ENCODE data around the gene UPK1A. TPM values are rescaled to one million over a fixed set of nuclear protein-coding genes. Genes with fewer than 3 reads are reported as not detected.

Gene UPK1A
- total and polyA plus RNA-seq, 9 of the 15 experiments (the other 6 are each of a cell fraction or from before 2014, with no cell fraction given), result 0.06 to 0.13 TPM; not detected in 7

- Histone ChIP-seq H3K79me2 (ENCODE audit: control insufficient read depth, insufficient read depth, low read length) (no peaks in the 10 kb centered on the region), H3K27ac (ENCODE audit: extremely low read depth, low read depth, low read length) (no peak overlapping the region), H3K4me3 (no peak overlapping the region), H2AFZ (ENCODE audit: low read depth, low read length) (no peak overlapping the region), H3K27me3 (ENCODE audit: control insufficient read depth in 2 of 2, insufficient read depth in 2 of 2, low read length in 2 of 2) (peaks cover 2 to 5% of the 10 kb centered on the region in 2 experiments; a peak in 2 of 5 replicates), H3K4me2 (ENCODE audit: insufficient read depth, low read length) (no peak overlapping the region), H4K20me1 (replicated peaks; ENCODE audit: control insufficient read depth, insufficient read depth, low read length) (peaks cover 6% of the 10 kb centered on the region), H3K9me1 (ENCODE audit: control insufficient read depth, insufficient read depth, low read length) (no peaks in the 10 kb centered on the region), H3K9me3 (replicated peaks; ENCODE audit: control insufficient read depth, insufficient read depth, low read depth, low read length) (no peaks in the 10 kb centered on the region), H3K36me3 (ENCODE audit: control insufficient read depth, insufficient read depth, low read length) (peaks cover 17% of the 10 kb centered on the region; the same call in 2 of the 3 replicates), H3K4me1 (replicated peaks in 1 of 2; ENCODE audit: control insufficient read depth in 2 of 2, insufficient read depth in 2 of 2, low read length in 2 of 2) (peaks cover 0 to 12% of the 10 kb centered on the region in 2 experiments; a peak in 2 of 5 replicates), H3K9ac (ENCODE audit: insufficient read depth in 1 of 2, low read depth in 2 of 2, low read length in 2 of 2) (no peak overlapping the region)
- POLR2A ChIA-PET, result interaction anchor here (0.6 to 1.5 kb wide), 5 partner anchors 11 to 62 kb away, joined by 3 to 7 read pairs (median 4); partner anchors contain the start of gene COX6B1
- ATAC-seq (no peak), FAIRE-seq (no peak), DNase-seq (ENCODE audit: extremely low read depth in 1 of 4, low spot score in 3 of 4) (no peak)
- in situ Hi-C loops (cut with MboI) (no loop called here), intact Hi-C loops (cut with micrococcal nuclease) (no loop called here)
- CTCF ChIA-PET (ENCODE audit: low intra/inter-chr PET ratio), result no interaction called here
- WGBS (ENCODE audit: insufficient coverage, low coverage, missing lambda C conversion rate), result 82% methylated on average over 5 of the region's 6 CpGs
- BruUV-seq (replicated peaks), result no TSS peak
- no peak for TF ChIP-seq GTF2E2 (tag; IDR thresholded peaks at IDR 0.05)
- TF ChIP-seq HNRNPLL (IDR thresholded peaks at IDR 0.05; ENCODE audit: low read depth, low read length, poor library complexity, severe bottlenecking), result no peak
- no peak for TF ChIP-seq ZNF408 (CRISPR knock-in tag; IDR thresholded peaks at IDR 0.05; ENCODE audit: low read depth)
- TF ChIP-seq ZNF253 (CRISPR knock-in tag; conservative IDR thresholded peaks at IDR 0.05), result no peak
- TF ChIP-seq CHAMP1 (IDR thresholded peaks at IDR 0.05), result no peak
- no peak for TF ChIP-seq RFX7 (CRISPR knock-in tag; IDR thresholded peaks at IDR 0.05)
- no peak for TF ChIP-seq SMARCE1 (IDR thresholded peaks at IDR 0.05)
- TF ChIP-seq MBD2 (IDR thresholded peaks at IDR 0.05; ENCODE audit: borderline replicate concordance, low read depth), result no peak
- TF ChIP-seq PKNOX1 (IDR thresholded peaks at IDR 0.05), result no peak
- TF ChIP-seq HOMEZ (CRISPR knock-in tag; IDR thresholded peaks at IDR 0.05), result no peak
- TF ChIP-seq ARNT (IDR thresholded peaks at IDR 0.05), result no peak
- TF ChIP-seq ZNF830 (CRISPR knock-in tag; IDR thresholded peaks at IDR 0.05), result no peak
- TF ChIP-seq JUND (IDR thresholded peaks at IDR 0.05; ENCODE audit: borderline replicate concordance, low read depth, low read length), result no peak
- no peak for TF ChIP-seq JUND (tag; IDR thresholded peaks at IDR 0.05; ENCODE audit: borderline replicate concordance, low read depth, low read length)
- TF ChIP-seq CHD2 (IDR thresholded peaks at IDR 0.05; ENCODE audit: low read depth, low read length), result no peak
- no peak for TF ChIP-seq ZHX1 (conservative IDR thresholded peaks at IDR 0.05; ENCODE audit: low read length)
- no peak for TF ChIP-seq POLR3G (IDR thresholded peaks at IDR 0.05; ENCODE audit: extremely low read depth, insufficient read length, insufficient replicate concordance)
These were observed 4.3 kb upstream of the UPK1A start for GRCh38 chr19:35661995-35662340.

Measured in K562 (cell line).